ENCODE results near the gene HIVEP2. TPM values are rescaled to one million over a fixed set of nuclear protein-coding genes. Genes with fewer than 3 reads are reported as not detected.

The HIVEP2 gene
- total RNA-seq, 1 donor from 2014 or later, result 18.6 TPM

- no peaks in the 10 kb centered on the region for H3K27me3 ChIP-seq
- H3K9me3 ChIP-seq, result no peaks in the 10 kb centered on the region
- H3K4me1 ChIP-seq, result peaks cover 10% of the 10 kb centered on the region
- H3K27ac ChIP-seq, result no peak overlapping the region
- intact Hi-C loops (cut with DNase I), result no loop called here
- ATAC-seq (no peak), DNase-seq (no peak)
- H3K4me3 ChIP-seq, result no peak overlapping the region
- no peaks in the 10 kb centered on the region for H3K36me3 ChIP-seq
- no peak for TF ChIP-seq CTCF (IDR thresholded peaks at IDR 0.05)
These were observed 41.2 kb downstream of the HIVEP2 start for GRCh38 chr6:142903812-142904211.

GRCh38 chr6:142902636-142903053, 42.3 kb downstream of the HIVEP2 start:
- no peak for TF ChIP-seq CTCF (IDR thresholded peaks at IDR 0.05)
- Histone ChIP-seq H3K4me3 (no peak overlapping the region), H3K36me3 (no peaks in the 10 kb centered on the region), H3K9me3 (no peaks in the 10 kb centered on the region), H3K27ac (peak overlapping the region; percentile 7), H3K27me3 (no peaks in the 10 kb centered on the region), H3K4me1 (peaks cover 10% of the 10 kb centered on the region)
- intact Hi-C loops (cut with DNase I), result no loop called here
- ATAC-seq, result peak; percentile 91
- peak; percentile 73 for DNase-seq

- no peak overlapping the region for H3K27ac ChIP-seq
- no peak for TF ChIP-seq CTCF (IDR thresholded peaks at IDR 0.05)
- H3K4me3 ChIP-seq, result no peak overlapping the region
- H3K36me3 ChIP-seq, result no peaks in the 10 kb centered on the region
- ATAC-seq (no peak), DNase-seq (no peak)
- no peaks in the 10 kb centered on the region for H3K27me3 ChIP-seq
- H3K4me1 ChIP-seq, result peaks cover 10% of the 10 kb centered on the region
- intact Hi-C loops (cut with DNase I), result no loop called here
- H3K9me3 ChIP-seq, result no peaks in the 10 kb centered on the region
These were observed 43.4 kb downstream of the HIVEP2 start for GRCh38 chr6:142901611-142902010.

GRCh38 chr6:142900227-142900971, 44.6 kb downstream of the HIVEP2 start:
- DNase-seq, result no peak
- ATAC-seq, result no peak
- no peaks in the 10 kb centered on the region for H3K36me3 ChIP-seq
- peaks cover 10% of the 10 kb centered on the region for H3K4me1 ChIP-seq
- H3K27me3 ChIP-seq, result no peaks in the 10 kb centered on the region
- H3K4me3 ChIP-seq, result no peak overlapping the region
- no peak for TF ChIP-seq CTCF (IDR thresholded peaks at IDR 0.05)
- H3K27ac ChIP-seq, result no peak overlapping the region
- intact Hi-C loops (cut with DNase I), result no loop called here
- H3K9me3 ChIP-seq, result no peaks in the 10 kb centered on the region

GRCh38 chr6:142898927-142899895, 45.8 kb downstream of the HIVEP2 start:
- ATAC-seq (no peak), DNase-seq (no peak)
- no peak for TF ChIP-seq CTCF (IDR thresholded peaks at IDR 0.05)
- Histone ChIP-seq H3K27me3 (no peaks in the 10 kb centered on the region), H3K9me3 (no peaks in the 10 kb centered on the region), H3K36me3 (no peaks in the 10 kb centered on the region), H3K4me1 (peaks cover 10% of the 10 kb centered on the region), H3K4me3 (no peak overlapping the region), H3K27ac (no peak overlapping the region)
- intact Hi-C loops (cut with DNase I), result no loop called here

Measured in upper lobe of right lung (tissue), 1 donor.